Lung (tissue), 12 donors: ENCODE measurements around the gene TJP1. TPM values are rescaled to one million over a fixed set of nuclear protein-coding genes. Genes with fewer than 3 reads are reported as not detected.

Source experiments
- ATAC-seq: fragments of 200-7000 bp; cut with Tn5 transposase; one replicate; pipeline ENCODE4 v1.9.1; 2020; ENCODE audit warnings: moderate number of reproducible peaks; ENCODE audit not compliant: insufficient read depth, low FRiP score
- DNase-seq, 3 donors: peaks; one replicate each; pipeline ENCODE4 v3.0.0-alpha.2; 2013 to 2017
- H3K27ac ChIP-seq, 2 donors: one replicate each; pipeline ENCODE4 v1.5.1; 2013; ENCODE audit warnings: mild to moderate bottlenecking in 2 of 2, moderate library complexity in 2 of 2, control low read depth in 1 of 2, inconsistent platforms in 1 of 2, low read depth in 1 of 2, low read length in 1 of 2
- H3K27me3 ChIP-seq, 3 donors: one replicate each; pipeline ENCODE4 v1.5.1; 2013; ENCODE audit warnings: low read length in 2 of 3; ENCODE audit not compliant: control insufficient read depth in 3 of 3, insufficient read depth in 3 of 3
- H3K36me3 ChIP-seq, 4 donors: one replicate each; pipeline ENCODE4 v1.5.1; 2013; ENCODE audit warnings: low read length in 4 of 4, mild to moderate bottlenecking in 1 of 4, moderate library complexity in 1 of 4; ENCODE audit not compliant: control insufficient read depth in 4 of 4, insufficient read depth in 4 of 4
- H3K4me1 ChIP-seq, 5 donors: one replicate each; pipeline ENCODE4 v1.5.1; 2013; ENCODE audit warnings: low read length in 5 of 5, mild to moderate bottlenecking in 2 of 5, moderate library complexity in 1 of 5; ENCODE audit not compliant: control insufficient read depth in 5 of 5, insufficient read depth in 5 of 5
- H3K4me3 ChIP-seq: one replicate; pipeline ENCODE4 v1.5.1; 2013; ENCODE audit warnings: mild to moderate bottlenecking, control low read depth, moderate library complexity
- H3K9ac ChIP-seq, 2 donors: one replicate each; pipeline ENCODE4 v1.5.1; 2013; ENCODE audit warnings: low read length in 2 of 2, control low read depth in 1 of 2; ENCODE audit not compliant: insufficient read depth in 1 of 2
- H3K9me3 ChIP-seq, 4 donors: one replicate each; pipeline ENCODE4 v1.5.1; 2013; ENCODE audit warnings: low read length in 3 of 4, mild to moderate bottlenecking in 1 of 4, moderate library complexity in 1 of 4; ENCODE audit not compliant: control insufficient read depth in 4 of 4, insufficient read depth in 3 of 4
- CTCF ChIP-seq: IDR thresholded peaks from 2 replicates; pipeline ENCODE4 v1.5.1; 2012; ENCODE audit warnings: mild to moderate bottlenecking; ENCODE audit errors: control extremely low read depth, extremely low read depth
- WGBS, 2 donors: extraction: QIAGEN DNeasy Blood & Tissue Kit; methylation state at CpG; one replicate each; pipeline ENCODE4 v1.1.7; 2013; 5-methylcytosine and 5-hydroxymethylcytosine counted together
- polyA plus RNA-seq, 2 donors: library from polyadenylated mRNA; stranded (reverse); fragments of 200-250 nt; gene quantifications; one replicate each; pipeline ENCODE4 v1.2.1, GENCODE V29; 2013
- total RNA-seq, 2 donors: library from RNA; depleted of rRNA in 1 of 2; stranded (reverse); fragments of >200 nt in 1 of 2; gene quantifications; one replicate each; pipeline ENCODE4 v1.2.1, GENCODE V29; 2014 to 2021
- donor health status: control.
- donor health status: control.
- donor health status: Bipolar disorder and iron deficiency.
- donor health status: healthy.
- donor health status: DM: yes; HTN: yes; CAD: no.

The TJP1 gene
- total and polyA plus RNA-seq, 4 donors: 20.6 to 211 (median 53.8) TPM

GRCh38 chr15:29695489-29696167 is 126.6 kb downstream of the TJP1 start:
- TF ChIP-seq CTCF: no peak
- H3K27me3 ChIP-seq: no peaks in the 10 kb centered on the region
- peaks cover 3 to 15% (median 5%) of the 10 kb centered on the region in 4 donors for H3K36me3 ChIP-seq
- ATAC-seq: no peak
- H3K27ac ChIP-seq: no peak overlapping the region
- H3K4me1 ChIP-seq: peaks cover 0 to 3% (median 0%) of the 10 kb centered on the region in 5 donors
- WGBS, 2 donors: 82 to 86% methylated on average over 7 of the region's 7 CpGs
- DNase-seq: no peak
- H3K9me3 ChIP-seq: no peaks in the 10 kb centered on the region
- no peak overlapping the region for H3K4me3 ChIP-seq
- H3K9ac ChIP-seq: no peak overlapping the region

- peaks cover 0 to 3% (median 0%) of the 10 kb centered on the region in 5 donors for H3K4me1 ChIP-seq
- no peak overlapping the region for H3K4me3 ChIP-seq
- peaks cover 0 to 2% (median under 1%) of the 10 kb centered on the region in 4 donors for H3K36me3 ChIP-seq
- H3K9me3 ChIP-seq: no peaks in the 10 kb centered on the region
- H3K9ac ChIP-seq: no peak overlapping the region
- no peak for TF ChIP-seq CTCF
- no peaks in the 10 kb centered on the region for H3K27me3 ChIP-seq
- no peak overlapping the region for H3K27ac ChIP-seq
- 94 to 95% methylated on average over 7 of the region's 7 CpGs for WGBS, 2 donors
- DNase-seq (no peak), ATAC-seq (no peak)
Measured at GRCh38 chr15:29693225-29693624, 129.0 kb downstream of the TJP1 start.

GRCh38 chr15:29692527-29692926 is 129.7 kb downstream of the TJP1 start:
- no peak overlapping the region for H3K4me3 ChIP-seq
- ATAC-seq (no peak), DNase-seq (no peak)
- TF ChIP-seq CTCF: no peak
- WGBS, 2 donors: 46 to 59% methylated on average over 2 of the region's 2 CpGs
- H3K27ac ChIP-seq: no peak overlapping the region
- H3K9ac ChIP-seq: no peak overlapping the region
- peaks cover 0 to 3% (median 0%) of the 10 kb centered on the region in 5 donors for H3K4me1 ChIP-seq
- no peaks in the 10 kb centered on the region for H3K36me3 ChIP-seq
- no peaks in the 10 kb centered on the region for H3K9me3 ChIP-seq
- no peaks in the 10 kb centered on the region for H3K27me3 ChIP-seq
